ENCODE data around the gene RBBP7.

Gene RBBP7

DNA sequence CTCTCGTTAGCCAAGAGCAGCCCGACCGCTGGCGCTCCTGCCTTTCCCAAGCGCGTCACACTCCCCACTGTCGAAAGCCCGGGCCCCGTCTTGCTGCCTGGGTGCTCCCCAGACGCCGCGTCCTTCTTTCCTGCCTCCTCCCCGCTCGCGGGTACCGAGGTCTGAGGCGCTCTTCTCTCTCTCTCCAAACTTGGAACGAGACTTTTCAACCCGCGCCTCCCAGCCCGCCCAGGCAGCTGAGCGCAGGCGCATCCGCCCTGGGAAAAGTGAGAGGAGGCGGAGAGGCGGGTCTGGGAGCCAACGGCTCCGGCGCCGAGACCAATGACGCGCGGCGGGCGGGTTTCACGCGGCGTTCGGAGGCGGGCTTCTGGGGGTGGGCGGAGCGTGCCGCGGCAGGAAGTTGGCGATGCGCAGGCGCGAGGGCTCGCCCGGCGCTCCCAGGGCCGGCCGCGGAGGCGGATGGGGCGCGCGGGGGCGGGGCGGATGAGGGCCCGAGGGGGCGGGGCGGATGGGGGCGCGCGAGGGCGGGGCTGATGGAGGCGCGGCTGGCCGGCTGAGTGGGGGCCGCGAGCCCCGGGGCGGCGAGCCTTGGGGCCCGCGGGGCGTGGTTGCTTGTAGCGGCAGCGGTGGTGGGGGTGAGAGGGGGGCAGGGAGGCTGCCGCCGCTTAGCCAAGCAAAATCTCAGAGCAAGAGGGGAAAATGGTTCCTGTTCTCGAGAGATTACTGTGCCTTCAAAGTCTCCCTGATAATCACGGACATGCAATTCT is at the start of gene RBBP7:
Gene RBBP7 (minus strand): TSS at position 268 of the 767 bp plus-strand sequence. CDS start 309 bp downstream, outside the sequence.
- FAIRE-seq = peak; percentile 80

DNA sequence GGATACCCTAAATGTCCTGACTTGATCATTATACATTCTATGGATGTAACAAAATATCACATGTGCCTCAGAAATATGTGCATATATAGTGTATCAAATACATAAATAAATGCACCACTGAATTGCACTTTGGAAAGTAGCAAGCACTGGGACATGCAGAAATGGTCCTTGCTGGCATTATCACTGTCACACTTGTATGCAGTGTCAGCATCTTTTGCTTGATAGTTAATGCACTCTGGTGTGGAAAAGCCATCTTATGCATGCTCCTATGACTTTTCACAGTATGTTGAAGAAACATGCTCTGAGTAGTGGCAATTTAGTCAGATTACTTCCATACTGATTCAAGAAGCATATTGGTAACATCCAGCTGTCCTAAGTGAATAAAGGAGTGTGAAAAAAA is 48.8 kb upstream of the RBBP7 start:
- no peak for FAIRE-seq
- no peak for DNase-seq (ENCODE audit: extremely low spot score, insufficient read length, low read depth)

More for the DNA sequence above, at the start of gene RBBP7:
- peak; percentile 72 for DNase-seq (ENCODE audit: extremely low spot score, insufficient read length, low read depth)

- FAIRE-seq (no peak), DNase-seq (ENCODE audit: extremely low spot score, insufficient read length, low read depth) (no peak)
These were observed 47.0 kb upstream of the RBBP7 start for GRCh38 chrX:16917120-16917519.

- no peak for DNase-seq (ENCODE audit: extremely low spot score, insufficient read length, low read depth)
- no peak for FAIRE-seq
These were observed 46.4 kb upstream of the RBBP7 start for GRCh38 chrX:16916561-16916960.

- no peak for DNase-seq (ENCODE audit: extremely low spot score, insufficient read length, low read depth)
These were observed 43.9 kb upstream of the RBBP7 start for GRCh38 chrX:16914058-16914457.

DNA sequence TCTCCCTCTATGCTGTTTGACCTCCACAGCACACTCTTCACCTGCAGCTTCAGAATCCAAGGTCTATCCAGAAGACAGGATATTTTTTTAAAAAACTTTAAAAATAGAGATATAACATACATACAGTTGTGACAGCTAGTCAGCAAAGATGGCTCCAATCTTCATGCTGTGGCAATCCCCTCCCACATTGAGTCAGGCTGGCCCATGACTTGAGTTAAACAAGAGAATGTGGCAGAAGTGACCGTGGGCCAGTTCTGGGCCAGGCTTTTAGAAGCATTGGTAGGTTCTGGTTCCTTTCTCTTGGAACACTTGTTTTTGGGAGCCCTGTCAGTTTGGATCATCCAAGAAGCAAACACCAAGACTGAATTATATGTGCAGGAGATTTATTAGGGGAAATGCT is 40.2 kb upstream of the RBBP7 start:
- FAIRE-seq (no peak), DNase-seq (ENCODE audit: extremely low spot score, insufficient read length, low read depth) (no peak)

More at GRCh38 chrX:16914058-16914457, 43.9 kb upstream of the RBBP7 start:
- no peak for FAIRE-seq

- FAIRE-seq (peak; percentile 84), DNase-seq (ENCODE audit: extremely low spot score, insufficient read length, low read depth) (no peak)
These were observed 33.3 kb upstream of the RBBP7 start for GRCh38 chrX:16903274-16904022.

DNA sequence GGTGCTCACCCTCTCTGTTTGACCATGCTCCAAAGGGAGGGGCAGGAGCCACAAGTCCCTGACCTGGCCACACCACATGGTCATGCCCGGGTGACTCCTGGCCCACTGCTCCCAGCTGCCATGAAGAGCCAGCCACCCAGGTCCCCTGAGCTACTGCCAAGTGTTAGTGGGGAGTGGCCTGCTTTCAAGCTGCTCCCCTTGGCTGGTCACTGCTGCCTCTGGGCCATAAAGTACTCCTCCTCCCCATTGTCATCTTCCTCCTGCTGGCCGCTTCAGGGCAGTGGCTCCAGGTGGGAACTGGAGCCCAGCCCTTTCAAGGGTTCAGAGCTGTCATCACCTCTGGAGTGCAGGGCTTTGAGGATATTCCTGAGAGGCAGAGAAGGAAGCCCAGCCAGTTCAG is 27.3 kb upstream of the RBBP7 start:
- DNase-seq (ENCODE audit: extremely low spot score, insufficient read length, low read depth) (no peak), FAIRE-seq (no peak)

- DNase-seq (ENCODE audit: extremely low spot score, insufficient read length, low read depth) = no peak
- FAIRE-seq = peak; percentile 87
These were observed 22.6 kb upstream of the RBBP7 start for GRCh38 chrX:16892504-16893362.

DNA sequence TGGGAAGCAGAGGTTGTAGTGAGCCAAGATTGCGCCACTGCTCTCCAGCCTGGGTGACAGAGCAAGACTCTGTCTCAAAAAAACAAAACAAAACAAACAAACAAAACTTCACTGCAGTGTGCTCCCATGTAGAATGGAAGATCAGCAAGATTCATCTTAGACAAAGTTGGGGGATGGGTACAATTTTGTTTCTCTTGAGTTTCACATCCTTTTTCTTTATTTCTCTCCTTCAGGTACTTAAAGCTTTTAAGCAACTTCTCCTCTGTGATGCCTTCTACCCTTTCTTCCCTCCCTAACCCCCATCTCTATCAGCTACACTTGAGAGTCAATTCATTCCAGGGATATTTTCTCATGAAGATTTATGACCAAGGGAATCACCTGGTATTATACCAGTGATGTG is 15.5 kb upstream of the RBBP7 start:
- no peak for DNase-seq (ENCODE audit: extremely low spot score, insufficient read length, low read depth)
- no peak for FAIRE-seq

DNA sequence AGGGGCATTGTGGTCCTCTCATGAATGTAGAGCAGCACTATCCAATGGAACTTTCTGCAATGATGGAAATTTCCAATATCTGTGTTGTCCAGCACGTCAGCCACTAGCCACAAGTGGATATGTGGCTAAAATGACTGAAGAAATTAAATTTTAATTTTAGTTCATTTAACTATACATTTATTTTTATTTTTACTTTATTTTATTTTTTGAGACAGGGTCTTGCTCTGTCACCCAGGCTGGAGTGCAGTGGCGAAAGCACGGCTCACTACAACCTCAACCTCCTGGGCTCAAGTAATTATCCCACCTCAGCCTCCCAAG is 13.3 kb upstream of the RBBP7 start:
- FAIRE-seq (no peak), DNase-seq (ENCODE audit: extremely low spot score, insufficient read length, low read depth) (no peak)

DNA sequence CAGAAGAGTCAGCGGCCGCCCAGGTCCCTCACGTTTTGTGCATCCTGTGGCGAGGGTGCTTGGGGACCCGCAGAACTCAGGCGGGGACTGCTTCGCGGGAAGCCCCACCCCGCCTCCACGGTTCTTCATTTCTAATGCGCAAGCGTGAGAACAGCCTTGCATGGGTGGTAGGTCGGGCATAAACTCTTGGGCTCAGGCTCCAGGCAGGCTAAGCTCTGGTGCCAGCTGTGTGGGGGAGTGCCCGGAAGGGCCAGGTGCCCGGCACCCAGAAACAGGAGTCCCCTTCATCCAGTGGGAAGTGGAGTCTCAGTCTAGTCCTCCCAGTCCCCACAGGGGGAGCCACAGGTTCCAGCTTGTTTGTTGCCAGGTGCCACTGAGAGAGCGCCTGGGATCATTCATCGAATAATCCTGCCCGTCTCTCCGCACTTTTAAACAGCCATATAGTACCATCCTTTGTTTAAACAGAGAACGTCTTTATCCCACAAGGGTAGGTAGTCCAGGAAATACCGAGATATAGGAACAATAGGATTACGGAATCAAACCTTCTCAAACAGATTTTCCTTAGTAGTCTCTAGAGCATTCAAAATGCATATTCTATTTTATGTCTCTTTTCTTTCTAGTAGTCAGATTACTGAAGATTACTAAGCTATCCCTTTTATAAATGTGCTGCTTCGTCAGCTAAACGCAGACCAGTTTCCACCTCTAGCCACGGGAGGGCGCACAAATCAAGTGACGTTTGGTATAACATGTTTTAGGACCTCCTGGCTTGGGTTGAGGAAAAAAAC is 12.7 kb upstream of the RBBP7 start:
- FAIRE-seq (peak; percentile 93), DNase-seq (ENCODE audit: extremely low spot score, insufficient read length, low read depth) (no peak)

- FAIRE-seq (no peak), DNase-seq (ENCODE audit: extremely low spot score, insufficient read length, low read depth) (no peak)
These were observed 12.0 kb upstream of the RBBP7 start for GRCh38 chrX:16882169-16882568.

GRCh38 chrX:16876696-16877095 is 6.5 kb upstream of the RBBP7 start:
- DNase-seq (ENCODE audit: extremely low spot score, insufficient read length, low read depth) (no peak), FAIRE-seq (no peak)

DNA sequence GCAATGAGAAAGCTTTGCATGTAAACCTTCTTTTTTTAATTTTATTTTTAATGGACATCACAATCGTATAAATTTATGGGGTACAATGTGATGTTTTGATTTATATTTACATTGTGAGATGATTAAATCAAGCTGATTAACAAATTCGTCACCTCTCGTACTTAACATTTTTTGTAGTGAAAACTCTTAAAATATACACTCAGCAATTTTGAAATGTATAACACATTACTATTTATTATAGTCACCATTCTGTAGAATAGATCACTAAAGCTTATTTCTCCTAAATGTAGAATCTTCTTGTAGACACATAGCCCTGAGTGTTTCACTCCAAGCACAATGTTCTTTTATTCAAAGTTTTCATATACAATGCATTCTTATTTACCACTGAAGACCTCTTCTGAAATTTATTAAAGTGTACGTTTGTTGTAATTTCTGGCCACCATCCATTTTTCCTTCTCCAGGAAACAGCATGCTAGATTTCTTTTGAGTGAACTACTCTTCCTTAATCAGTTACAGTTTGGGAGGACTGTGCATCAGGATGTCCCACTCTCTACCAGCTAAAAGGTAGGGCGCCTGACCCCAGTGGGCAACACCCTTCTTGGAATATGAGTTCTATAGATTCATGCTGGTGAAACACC is 4.4 kb upstream of the RBBP7 start:
- DNase-seq (ENCODE audit: extremely low spot score, insufficient read length, low read depth) (no peak), FAIRE-seq (no peak)

- DNase-seq (ENCODE audit: extremely low spot score, insufficient read length, low read depth) (no peak), FAIRE-seq (no peak)
These were observed 2.9 kb upstream of the RBBP7 start for GRCh38 chrX:16873106-16873505.

DNA sequence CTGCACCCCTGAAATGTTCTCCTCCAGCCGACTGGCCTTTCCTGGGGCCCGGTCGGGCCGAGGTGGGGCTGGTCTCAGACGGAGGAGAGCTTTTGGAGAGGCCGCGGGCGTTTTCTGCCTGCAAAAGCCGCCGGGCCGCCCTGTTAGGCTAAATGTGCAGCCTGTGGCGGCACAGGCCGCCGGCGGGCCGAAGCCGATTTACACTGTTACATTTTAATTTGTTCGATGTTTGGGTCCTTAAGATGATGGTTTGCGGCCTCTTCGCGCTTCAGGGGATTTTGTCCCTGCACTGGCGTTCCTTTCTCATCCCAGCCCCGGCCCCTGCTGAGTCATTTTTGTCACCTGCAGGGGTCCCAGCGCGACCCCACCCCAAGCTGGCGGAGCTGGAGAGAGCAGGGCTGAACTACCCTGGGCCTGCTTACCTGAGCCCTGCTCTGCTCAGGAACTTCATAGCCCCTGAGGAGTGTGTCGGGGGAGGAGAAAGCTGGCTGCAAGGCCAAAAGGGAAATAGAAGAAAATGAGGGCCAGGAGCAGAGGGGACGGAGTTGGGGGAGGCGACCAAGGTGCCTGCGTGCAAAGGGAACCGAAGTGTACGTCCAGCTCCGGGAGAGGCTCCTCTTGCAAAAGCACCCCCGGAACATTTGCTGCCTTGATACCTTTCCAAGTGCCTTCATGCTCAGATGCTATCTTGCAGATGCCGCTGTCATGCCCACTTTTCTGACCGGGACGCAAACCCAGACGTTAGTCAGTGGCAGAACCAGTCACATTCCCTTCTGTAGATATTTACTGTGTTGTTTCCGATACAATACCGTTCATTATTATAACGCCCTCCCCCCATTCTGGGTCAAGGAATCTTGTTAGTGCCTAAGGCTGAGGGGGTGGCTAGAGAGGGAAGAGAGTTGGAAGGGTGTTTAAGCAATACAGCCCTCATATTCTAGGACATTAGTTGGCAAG is 977 bp upstream of the RBBP7 start:
- DNase-seq (ENCODE audit: extremely low spot score, insufficient read length, low read depth) = no peak

GRCh38 chrX:16869393-16870094 is 618 bp downstream of the RBBP7 start:
- FAIRE-seq (no peak), DNase-seq (ENCODE audit: extremely low spot score, insufficient read length, low read depth) (no peak)

More for the DNA sequence above, 977 bp upstream of the RBBP7 start:
- no peak for FAIRE-seq

All from GM18507 (cell line).